Stimulated activated naive CD4-positive, alpha-beta T cell treated with Interleukin-2 at 50 U/mL for 16 hours (primary cell): ENCODE measurements around the gene HLA-DQB1.
A peak's percentile ranks its signal among the peaks of the same experiment; 100 is the strongest.
"Not testable (repeated sequence)": the region's sequence is repeated elsewhere in the genome, so short reads cannot be mapped to it uniquely, and the experiment has no call there.

Source experiments
- DNase-seq: peaks from one replicate; lab custom pipeline; 2025; lab: John Stamatoyannopoulos, UW

HLA-DQB1 gene

DNA sequence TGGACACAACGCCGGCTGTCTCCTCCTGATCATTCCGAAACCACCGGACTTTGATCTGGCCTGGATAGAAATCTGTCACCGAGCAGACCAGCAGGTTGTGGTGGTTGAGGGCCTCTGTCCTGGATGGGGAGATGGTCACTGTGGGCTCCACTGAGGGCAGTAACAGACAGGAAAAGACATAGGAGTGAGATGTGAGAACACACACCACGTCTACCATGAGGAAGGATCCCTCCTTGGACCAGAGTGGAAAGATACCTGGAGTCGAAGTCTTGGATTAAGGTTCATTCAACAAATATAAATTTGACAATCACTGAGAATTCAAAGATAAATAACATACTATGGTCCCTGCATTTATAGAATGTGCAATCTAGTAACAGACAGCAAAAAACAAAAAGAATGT, 4.4 kb downstream of the HLA-DQB1 start:
- DNase-seq = no peak

GRCh38 chr6:32659856-32660595, 6.4 kb downstream of the HLA-DQB1 start:
- DNase-seq = no peak

- DNase-seq = no peak
Observed at GRCh38 chr6:32658268-32658897, 8.1 kb downstream of the HLA-DQB1 start.

- not testable (repeated sequence) for DNase-seq
Observed at GRCh38 chr6:32657819-32658218, 8.6 kb downstream of the HLA-DQB1 start.

- DNase-seq = not testable (repeated sequence)
Observed at GRCh38 chr6:32657329-32657728, 9.1 kb downstream of the HLA-DQB1 start.

DNA sequence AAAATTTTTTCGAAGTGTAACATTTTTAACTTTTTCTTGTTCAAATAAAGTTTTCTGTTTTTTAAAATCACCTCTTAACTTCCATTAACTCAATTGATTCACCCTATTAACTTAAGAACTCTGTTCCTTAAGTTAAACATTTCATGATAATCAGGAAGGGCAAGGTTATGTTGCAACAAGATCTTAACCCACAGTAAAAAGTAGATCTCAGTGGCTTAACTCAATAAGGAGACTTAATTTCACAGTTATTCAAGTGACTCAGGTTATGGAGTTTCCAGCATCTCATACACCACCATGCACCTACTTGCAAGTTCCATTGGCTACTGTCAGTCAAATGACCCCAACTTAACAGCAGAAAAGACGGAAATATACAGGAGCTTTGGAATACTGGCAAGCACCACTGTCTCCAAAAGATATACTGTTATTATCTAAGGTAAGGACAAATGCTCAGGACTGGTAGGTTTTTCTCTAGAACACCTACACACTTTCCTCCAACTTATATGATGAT, 11.2 kb downstream of the HLA-DQB1 start:
- DNase-seq = no peak

DNA sequence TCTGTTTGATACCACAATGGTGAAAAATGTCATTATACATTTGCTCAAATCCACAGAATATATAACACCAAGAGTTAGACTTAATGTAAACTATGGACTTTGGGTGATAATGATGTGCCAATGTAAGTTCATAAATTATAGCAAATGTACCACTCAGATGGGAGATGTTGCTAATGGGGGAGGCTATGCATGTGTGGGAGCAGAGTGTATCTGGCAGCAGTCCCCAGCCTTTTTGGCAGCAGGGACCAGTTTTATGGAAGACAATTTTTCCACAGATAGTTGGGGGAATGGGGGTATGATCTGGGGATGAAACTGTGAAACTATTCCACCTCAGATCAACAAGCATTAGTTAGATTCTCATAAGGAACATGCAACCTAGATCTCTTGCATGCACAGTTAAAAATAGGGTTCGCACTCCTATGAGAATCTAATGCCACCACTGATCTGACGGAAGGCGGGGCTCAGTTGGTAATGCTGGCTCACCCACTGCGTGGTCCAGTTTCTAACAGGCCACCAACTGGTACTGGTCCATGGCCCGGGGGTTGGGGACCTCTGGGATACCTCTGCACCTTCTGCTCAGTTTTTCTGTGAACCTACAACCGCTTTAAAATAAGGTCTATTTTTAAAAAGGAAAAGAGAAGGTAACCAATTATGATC, 21.3 kb downstream of the HLA-DQB1 start:
- no peak for DNase-seq

DNA sequence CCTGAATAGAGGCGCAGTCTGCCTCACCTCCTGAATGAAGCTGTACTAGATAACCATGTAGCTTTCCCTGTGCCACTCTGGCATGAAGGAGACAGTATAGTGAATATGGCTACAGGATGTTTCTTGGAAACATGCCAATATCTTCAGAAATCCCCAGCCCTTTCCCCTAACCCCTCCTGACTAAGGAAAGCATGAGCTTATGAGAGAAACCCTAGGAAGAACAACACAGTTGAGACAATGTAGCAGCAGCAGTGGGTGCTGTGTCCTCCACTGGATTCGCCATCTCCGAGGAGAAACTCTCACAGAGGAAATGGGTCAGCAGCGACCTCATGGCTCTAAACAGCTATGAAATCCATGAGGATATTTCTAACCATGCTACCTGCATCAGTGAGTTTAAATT, 22.6 kb downstream of the HLA-DQB1 start:
- no peak for DNase-seq

DNA sequence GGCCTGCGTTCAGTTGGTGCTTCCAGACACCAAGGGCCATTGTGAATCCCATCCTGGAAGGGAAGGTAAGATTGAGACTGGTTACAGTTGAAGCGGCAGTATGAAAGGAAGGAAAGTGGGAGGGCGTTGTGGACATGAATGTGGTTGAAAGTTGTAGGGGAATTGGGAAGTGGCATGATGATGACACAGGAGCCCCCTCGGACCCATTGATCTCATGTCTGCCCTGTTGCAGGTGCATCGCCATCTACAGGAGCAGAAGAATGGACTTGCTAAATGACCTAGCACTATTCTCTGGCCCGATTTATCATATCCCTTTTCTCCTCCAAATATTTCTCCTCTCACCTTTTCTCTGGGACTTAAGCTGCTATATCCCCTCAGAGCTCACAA, 23.7 kb downstream of the HLA-DQB1 start:
- no peak for DNase-seq

DNA sequence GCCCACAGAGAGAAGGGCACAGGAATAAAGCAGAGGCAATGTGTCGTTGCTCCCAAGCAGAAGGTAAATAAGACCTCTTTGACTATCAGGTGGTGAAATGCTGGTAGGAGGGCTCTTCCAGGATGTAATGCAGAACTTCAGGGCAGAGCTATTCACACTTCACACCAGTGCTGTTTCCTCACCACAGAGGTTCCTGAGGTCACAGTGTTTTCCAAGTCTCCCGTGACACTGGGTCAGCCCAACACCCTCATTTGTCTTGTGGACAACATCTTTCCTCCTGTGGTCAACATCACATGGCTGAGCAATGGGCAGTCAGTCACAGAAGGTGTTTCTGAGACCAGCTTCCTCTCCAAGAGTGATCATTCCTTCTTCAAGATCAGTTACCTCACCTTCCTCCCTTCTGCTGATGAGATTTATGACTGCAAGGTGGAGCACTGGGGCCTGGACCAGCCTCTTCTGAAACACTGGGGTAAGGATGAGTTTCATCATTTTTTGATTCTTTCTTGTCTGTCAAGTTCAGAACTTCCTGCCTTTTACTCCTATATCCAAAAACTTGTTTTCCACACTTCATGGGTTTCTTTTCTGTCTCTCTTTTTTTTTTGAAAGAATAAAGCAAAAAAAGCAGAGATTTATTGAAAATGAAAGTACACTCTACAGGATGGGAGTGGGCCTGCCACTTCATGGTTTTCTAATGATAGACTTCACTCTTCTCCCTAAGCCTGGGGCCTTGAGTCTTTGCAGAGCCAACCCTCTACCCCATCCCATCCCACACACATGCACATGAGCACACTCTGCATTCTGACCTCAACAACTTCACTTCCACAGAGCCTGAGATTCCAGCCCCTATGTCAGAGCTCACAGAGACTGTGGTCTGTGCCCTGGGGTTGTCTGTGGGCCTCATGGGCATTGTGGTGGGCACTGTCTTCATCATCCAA, 24.4 kb downstream of the HLA-DQB1 start:
- not testable (repeated sequence) for DNase-seq

- no peak for DNase-seq
Observed at GRCh38 chr6:32641122-32641521, 25.3 kb downstream of the HLA-DQB1 start.

DNA sequence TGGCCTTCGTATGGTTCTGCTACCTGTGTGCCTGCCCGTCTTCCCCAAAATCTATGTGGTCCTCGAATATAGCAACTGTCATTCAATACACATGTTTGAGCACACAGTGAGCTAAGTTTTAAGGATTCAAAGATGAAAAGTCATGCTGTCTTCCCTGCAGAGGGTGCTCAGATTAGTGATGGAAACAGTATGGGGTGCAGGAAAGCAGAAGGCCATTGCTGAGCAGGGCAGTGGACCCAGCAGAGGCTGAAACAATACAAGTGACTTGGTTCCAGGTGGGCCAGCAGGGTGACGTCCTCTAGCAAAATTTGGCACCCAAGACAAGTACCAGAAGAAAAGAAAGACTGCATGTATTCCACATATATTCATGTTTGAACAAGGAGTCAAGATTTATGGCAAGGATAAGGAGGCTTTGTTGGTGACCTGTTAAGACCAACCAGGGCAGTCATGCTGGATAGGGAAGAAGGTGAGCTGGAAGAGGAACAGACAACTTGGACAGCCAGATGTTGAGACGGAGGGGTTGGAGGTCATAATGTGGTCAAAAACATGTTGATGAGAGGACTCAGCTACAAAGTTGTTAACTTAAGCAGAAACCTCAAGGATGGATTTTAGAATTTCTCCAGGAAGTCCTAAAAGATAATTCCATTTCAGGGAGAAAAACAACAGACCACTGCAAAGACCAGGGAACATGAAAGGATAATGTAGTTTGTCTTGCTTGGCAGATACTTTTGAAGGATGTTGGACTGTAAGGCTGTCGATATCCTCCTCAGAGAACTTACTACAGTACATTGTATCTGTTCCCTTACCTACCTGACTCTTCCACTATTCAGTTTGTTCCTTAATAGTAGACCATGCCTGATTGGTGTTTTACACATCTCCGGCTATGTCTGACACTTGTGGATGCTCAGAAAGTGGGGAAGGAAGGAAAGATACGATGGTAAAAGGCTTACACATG, 26.7 kb downstream of the HLA-DQB1 start:
- no peak for DNase-seq

GRCh38 chr6:32638532-32639219, 27.8 kb downstream of the HLA-DQB1 start:
- no peak for DNase-seq

- no peak for DNase-seq
Observed at GRCh38 chr6:32637883-32638282, 28.6 kb downstream of the HLA-DQB1 start.

DNA sequence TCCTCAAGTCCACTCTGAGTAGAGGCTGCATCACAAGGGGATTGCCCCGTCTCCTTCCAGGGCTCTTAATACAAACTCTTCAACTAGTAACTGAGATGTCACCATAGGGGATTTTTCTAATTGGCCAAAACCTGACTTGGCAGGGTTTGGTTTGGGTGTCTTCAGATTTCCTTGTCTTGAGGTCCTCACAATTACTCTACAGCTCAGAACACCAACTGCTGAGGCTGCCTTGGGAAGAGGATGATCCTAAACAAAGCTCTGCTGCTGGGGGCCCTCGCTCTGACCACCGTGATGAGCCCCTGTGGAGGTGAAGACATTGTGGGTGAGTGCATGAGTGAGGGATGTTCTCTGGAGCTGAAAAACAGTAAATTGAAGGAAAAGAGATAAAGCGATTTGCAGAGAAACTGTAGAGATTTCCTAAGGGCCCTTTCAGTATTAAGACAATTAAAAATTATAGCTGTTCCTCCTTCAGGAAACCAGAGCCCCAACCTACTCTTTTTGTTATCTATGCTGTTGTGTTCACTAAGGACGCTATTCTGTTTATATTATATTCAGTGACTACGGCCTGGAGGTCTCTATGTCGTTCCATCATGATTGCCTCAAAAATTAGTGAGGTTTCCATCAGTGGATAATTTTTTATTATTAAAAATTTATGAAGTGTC, 29.1 kb downstream of the HLA-DQB1 start, which contains the start of gene HLA-DQA1:
HLA-DQA1 (plus strand) TSS at position 188 of the 662 bp plus-strand sequence; CDS start at position 241, 53 bp downstream.
- no peak for DNase-seq

- DNase-seq = no peak
Observed at GRCh38 chr6:32635526-32636123, 30.8 kb downstream of the HLA-DQB1 start.

DNA sequence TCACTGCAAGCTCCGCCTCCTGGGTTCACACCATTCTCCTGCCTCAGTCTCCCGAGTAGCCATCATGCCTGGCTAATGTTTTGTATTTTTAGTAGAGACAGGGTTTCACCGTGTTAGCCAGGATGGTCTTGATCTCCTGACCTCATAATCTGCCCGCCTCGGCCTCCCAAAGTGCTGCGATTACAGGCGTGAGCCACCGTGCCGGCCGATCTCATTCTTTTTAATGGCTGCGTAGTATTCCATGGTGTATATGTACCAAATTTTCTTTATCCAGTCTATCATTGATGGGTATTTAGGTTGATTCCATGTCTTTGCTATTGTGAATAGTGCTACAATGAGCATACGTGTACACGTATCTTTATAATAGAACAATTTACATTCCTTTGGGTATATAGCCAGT, 36.7 kb downstream of the HLA-DQB1 start:
- DNase-seq = not testable (repeated sequence)

GRCh38 chr6:32627831-32628230, 38.6 kb downstream of the HLA-DQB1 start:
- DNase-seq = peak; percentile 17

- DNase-seq = no peak
Observed at GRCh38 chr6:32627249-32627648, 39.2 kb downstream of the HLA-DQB1 start.
